HG03108 (cell line): ENCODE data around the gene FRY.

Experiments used
- ATAC-seq: cut with Tn5 transposase; IDR thresholded peaks from one replicate; pipeline ENCODE4 v1.9.1; 2021; ENCODE audit warnings: moderate library complexity; ENCODE audit not compliant: unreplicated experiment

FRY gene

GRCh38 chr13:32210101-32210500 lies 178.5 kb downstream of the FRY start:
- no peak for ATAC-seq

DNA sequence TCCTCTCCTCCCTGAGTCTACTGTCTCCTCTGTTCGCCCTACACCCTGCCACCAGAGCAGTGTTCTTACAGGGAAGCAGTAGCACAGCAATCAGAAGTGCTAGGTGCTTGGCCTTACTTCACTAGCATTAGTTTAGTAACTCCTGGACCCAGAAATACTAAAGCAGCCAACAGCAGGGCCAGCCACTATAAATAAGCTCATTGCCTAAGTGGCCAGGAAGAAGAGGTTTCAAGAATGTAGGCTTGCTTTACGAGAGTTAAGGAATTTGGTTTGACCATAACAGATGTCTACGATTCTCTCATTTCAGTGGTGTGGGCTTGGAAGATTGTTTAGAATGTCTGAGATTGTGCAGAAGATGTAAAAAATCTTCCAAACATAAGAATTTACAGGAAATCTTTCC lies 180.2 kb downstream of the FRY start:
- ATAC-seq: no peak

- ATAC-seq: no peak
Observed at GRCh38 chr13:32212421-32212820, 180.8 kb downstream of the FRY start.

GRCh38 chr13:32213626-32214025 lies 182.1 kb downstream of the FRY start:
- ATAC-seq: no peak

GRCh38 chr13:32214071-32214470 lies 182.5 kb downstream of the FRY start:
- ATAC-seq: no peak

DNA sequence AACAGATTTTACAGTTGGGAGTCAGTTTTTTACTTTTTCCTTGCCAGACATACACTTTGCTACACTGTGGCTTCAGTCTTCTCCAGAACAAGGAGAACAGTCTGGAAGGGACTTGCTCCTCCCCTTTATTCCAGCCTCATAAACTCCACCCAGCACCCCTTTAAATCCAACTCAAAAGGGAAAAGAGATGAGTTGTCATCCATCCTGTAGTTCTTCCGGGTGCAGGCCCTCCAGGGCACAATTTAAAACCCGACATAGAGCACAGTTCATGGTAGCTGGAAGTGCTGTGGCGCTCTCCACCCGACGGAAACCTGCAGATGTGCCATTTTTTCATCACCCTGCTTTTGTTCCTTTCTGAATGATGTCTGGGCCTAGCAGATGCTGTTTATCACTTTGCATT lies 184.7 kb downstream of the FRY start:
- ATAC-seq: no peak

DNA sequence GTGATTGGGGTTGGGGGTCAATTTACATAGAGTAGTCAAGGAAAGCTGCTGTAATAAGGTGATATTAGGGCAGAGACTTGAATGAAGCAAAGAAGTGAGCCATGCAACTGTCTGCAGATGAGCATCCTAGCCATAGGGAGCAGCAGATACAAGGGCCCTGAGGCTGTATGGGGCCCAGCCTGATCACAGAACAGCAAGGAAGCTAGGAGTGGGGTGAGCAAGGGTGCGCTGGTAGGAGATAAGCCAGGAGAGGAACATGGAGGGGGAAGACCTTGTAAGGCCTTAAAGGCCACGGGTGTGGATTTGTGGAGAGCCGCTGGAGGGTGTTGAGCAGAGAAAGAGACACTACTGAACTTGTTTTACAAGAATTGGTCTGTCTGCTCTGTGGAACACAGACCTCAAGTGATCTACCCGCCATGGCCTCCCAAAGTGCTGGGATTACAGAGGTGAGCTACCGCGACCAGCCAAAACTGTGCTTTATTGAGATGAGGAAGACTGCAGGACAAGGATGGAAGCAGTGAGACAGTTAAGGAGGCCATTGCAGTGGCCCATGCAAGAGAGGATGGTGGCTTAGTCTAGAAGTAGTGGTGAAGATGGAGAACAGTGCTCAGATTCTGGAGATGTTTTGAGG lies 190.6 kb downstream of the FRY start:
- ATAC-seq: no peak

DNA sequence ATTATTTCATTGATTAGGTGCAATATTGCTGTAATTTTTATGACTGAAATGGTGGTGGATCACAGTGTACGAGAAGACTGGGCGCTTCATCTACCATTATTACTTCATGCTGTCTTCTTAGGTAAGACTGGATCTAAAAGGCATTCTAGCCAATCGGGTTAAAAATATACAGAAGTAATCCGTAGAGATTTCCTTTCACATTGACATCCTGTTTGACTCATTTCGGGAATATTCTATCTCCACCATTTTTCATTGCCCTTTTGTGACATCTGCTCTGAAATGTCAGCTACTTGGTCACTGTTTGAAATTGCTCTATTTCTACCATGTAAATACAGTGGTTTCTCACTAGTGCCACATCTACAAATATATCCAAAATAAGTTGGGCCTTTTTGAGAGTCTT lies 193.3 kb downstream of the FRY start:
- ATAC-seq: no peak

DNA sequence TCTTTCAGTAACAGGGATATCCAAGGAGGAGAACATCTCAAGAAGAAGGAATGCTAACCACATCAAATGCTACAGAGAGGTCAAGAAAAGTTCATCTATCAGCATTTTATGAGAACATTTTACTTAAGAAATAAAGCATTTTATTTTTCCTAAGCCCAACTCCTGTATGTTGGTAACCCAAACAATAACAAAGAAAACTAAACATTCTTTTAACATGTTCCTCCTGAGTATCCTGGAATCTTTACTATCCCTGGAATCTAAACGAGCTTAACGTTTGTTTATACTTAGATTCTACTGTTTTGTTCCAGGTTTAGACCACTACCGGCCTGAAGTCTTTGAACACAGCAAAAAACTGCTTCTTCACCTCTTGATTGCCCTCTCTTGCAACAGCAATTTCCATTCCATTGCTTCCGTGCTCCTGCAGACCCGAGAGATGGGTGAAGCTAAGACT lies 193.9 kb downstream of the FRY start:
- no peak for ATAC-seq

DNA sequence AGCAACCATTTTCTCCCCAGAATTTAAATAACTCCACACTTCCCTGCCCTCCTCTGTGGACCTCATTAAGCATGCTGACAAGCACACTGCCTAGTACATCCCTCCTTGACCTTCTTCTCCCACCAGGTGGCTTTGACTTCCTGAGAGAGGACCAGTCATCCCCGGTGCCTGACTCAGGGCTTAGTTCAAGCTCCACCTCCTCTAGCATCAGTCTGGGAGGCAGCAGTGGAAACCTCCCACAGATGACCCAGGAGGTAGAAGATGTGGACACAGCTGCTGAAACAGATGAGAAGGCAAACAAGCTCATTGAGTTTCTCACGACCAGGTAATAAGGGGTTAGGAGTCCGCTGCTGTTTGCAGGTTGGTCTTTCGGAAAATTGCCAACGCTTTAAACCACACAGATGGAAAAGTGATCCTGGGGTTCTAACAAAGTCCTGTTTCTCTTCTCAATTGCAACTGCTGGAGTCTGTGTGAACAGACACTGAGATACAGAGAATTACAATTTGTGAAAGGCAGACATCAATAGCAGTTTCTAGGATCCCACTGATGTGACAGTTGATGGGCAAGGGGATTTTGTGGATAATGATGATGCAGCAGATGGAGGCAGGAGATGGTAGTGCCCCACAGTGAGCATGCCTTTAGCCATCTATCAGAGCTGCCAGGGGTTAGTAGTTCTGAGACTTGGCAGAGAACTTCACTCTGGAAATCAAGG lies 196.9 kb downstream of the FRY start:
- no peak for ATAC-seq

DNA sequence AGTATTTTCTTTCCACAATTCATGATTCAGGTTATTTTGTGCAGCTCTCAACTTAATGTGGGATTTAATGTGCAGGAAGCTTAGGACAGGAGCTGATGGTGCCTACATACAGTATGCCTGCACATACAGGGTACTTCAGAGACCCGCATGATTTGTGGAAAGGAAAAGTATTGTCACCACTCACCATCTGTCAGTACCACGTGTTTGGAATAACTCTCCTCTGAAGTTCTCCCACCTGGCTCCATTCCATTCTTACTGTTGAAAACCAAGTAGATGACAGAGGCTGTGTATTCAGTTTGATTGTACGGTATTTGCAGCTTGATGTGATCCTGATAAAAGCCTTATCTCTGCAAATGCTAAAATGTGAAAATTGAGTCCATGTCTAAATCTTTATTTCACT lies 197.9 kb downstream of the FRY start:
- ATAC-seq: no peak

DNA sequence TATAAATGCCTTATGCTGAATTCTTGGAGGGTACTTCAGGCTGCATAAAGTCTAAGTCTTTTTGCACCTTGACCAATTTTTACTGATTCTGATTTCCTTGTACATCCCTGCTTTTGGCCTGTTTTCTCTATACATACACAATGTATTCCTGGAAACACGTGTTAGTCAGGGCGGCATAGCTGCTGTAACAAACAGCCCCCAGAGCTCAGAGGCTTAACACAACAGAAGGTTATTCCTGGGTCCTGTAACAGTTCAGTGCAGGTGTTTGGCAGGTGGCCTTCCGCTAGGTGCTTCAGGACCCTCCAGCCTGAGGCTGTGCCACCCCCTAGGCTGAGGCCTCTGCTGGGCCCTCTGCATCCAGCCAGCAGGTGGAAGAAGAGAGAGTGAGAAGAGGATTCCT lies 200.7 kb downstream of the FRY start:
- no peak for ATAC-seq

DNA sequence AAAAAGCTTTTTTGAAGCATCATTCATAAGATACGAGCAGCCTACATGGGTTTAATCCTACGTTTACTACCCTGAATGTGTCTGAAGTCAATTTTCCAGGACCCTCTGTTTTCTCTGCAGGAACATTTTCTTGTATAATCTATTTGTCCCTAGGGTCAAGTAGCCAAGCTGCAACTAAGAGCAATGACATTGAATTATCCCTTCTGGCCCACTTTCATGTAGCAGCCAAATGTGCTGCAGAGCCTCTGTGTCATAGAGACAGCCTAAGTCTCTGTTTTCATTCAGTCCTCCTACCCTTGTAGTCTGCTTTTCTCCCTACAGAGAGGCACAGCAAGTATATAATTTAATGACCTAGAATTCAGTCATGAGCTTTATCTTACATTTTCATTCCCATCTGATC lies 201.5 kb downstream of the FRY start:
- no peak for ATAC-seq

- no peak for ATAC-seq
Observed at GRCh38 chr13:32234914-32235313, 203.3 kb downstream of the FRY start.

DNA sequence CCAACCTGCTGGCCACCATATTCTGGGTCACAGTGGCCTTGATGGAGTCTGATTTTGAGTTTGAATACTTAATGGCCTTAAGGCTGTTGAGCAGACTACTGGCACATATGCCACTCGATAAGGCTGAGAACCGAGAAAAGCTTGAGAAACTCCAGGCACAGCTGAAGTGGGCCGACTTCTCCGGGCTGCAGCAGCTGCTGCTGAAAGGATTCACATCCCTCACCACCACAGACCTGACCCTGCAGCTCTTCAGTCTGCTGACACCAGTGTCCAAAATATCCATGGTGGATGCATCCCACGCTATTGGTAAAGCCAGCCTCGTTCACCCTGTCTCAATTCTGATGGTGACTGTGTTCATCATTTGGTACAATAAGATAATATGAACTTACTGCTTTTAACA lies 206.1 kb downstream of the FRY start:
- no peak for ATAC-seq

GRCh38 chr13:32243695-32244094 lies 212.1 kb downstream of the FRY start:
- ATAC-seq: no peak

GRCh38 chr13:32245555-32245954 lies 214.0 kb downstream of the FRY start:
- no peak for ATAC-seq

GRCh38 chr13:32246468-32246867 lies 214.9 kb downstream of the FRY start:
- ATAC-seq: peak; percentile 51

- ATAC-seq: no peak
Observed at GRCh38 chr13:32247887-32248286, 216.3 kb downstream of the FRY start.

DNA sequence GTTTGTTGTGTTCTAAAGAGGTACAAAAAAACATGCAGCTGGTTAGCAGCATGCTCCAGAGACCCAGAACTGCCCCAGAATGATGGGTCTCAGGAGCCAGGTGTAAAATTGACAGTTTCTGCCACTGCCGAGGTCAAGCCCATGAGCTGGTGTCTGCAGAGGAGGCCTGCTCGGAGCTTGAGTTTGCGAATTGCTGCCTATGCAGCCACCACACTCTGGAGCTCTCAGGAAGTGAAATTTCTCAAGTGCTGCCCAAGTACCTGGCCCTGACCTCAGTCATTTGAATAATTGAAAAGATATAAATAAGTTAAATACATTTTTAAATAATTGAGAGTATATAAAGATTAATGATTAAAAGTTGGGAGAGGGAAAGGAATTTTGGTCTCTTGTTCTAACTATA lies 217.2 kb downstream of the FRY start:
- ATAC-seq: peak; percentile 61

DNA sequence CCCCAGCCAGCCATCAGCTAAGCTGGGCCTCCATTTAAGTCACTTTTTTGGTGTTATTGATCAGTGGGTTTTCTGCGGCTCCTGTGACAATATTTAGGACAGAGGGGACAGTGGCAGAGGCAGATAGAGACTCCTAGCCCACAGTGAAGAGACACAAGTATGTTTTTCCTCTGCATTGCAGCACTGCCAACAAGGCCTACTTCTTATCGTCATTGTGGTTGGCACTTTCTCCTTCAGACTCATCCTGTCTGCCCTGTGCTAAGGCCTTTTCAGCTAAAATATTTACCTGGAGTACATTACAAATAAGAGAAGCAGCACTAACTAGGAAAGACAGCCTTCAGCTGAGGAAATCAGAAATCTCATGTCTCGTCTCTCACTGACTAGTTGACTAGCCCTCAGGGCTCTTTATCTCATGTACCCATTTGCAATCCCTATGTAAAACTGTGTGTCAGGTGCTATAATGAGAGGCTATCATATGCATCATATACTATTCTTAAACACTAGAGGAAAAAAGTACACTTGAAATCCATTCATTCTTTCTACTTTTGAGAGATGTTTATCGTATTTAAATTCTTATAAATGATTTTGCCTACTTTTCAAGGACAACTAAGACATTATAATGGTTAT lies 221.4 kb downstream of the FRY start:
- no peak for ATAC-seq

GRCh38 chr13:32253911-32254399 lies 222.4 kb downstream of the FRY start:
- no peak for ATAC-seq
